Measurements from ENCODE around the gene LY6G6F. TPM values are rescaled to one million over a fixed set of nuclear protein-coding genes. Genes with fewer than 3 reads are reported as not detected.

The LY6G6F gene
- total RNA-seq, 1 donor from 2014 or later: not detected

DNA sequence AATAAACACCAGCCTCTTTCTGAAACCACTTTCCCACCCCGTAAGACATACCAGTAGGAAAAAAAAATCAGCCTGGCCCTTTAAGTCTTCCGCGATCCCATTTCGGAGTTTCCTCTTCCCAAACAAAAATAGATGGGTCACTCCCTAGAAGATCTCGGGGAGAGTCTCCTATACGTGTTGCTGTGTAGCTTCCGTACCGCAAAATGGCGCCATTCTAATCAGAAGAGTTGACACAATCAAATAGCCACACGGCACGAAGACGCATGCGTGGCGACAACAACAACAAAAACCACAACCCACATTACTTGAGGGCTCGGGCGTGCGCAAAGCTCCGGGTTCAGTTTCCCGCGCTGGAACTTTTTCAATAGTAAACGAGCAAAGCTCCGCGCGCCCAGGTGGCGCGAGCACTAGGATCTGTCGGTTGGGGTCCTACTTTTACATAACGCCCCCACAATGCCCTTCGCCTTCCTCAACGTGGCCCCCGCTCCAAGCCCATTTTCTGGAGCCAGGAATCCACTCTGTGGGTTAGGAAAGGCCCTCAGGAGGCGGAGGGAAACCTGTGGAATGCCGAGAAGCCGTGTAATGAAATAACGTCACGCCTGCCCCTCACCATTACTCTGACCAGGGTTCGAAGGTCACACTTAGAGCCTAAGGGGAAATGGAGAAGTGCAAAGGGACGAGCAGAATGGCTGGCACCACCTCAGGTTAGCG lies 41.7 kb upstream of the LY6G6F start, which contains the start of gene GPANK1:
TSS of gene GPANK1 (minus strand) at position 208 of the 711 bp plus-strand sequence. CDS start 519 bp downstream, outside the sequence.
- peak within 1 kb of the TSS; percentile 96 for H3K4me3 Mint-ChIP-seq
- H3K27me3 Mint-ChIP-seq: no peaks in the 10 kb centered on the region
- H3K36me3 Mint-ChIP-seq (ENCODE audit: low read depth): peaks cover 76% of the 10 kb centered on the region
- H3K4me1 Mint-ChIP-seq: peaks cover 57% of the 10 kb centered on the region
- no peaks in the 10 kb centered on the region for H3K9me3 Mint-ChIP-seq
- intact Hi-C loops (cut with micrococcal nuclease): loop anchor here (1.0 to 10.0 kb wide), 10 partner anchors 13 to 1190 kb away; partner anchors contain the start of genes ABHD16A, ATP6V1G2, BAG6 and CLIC1
- peak; percentile 97 for DNase-seq
- H3K27ac Mint-ChIP-seq: peak within 1 kb of the TSS; percentile 96

DNA sequence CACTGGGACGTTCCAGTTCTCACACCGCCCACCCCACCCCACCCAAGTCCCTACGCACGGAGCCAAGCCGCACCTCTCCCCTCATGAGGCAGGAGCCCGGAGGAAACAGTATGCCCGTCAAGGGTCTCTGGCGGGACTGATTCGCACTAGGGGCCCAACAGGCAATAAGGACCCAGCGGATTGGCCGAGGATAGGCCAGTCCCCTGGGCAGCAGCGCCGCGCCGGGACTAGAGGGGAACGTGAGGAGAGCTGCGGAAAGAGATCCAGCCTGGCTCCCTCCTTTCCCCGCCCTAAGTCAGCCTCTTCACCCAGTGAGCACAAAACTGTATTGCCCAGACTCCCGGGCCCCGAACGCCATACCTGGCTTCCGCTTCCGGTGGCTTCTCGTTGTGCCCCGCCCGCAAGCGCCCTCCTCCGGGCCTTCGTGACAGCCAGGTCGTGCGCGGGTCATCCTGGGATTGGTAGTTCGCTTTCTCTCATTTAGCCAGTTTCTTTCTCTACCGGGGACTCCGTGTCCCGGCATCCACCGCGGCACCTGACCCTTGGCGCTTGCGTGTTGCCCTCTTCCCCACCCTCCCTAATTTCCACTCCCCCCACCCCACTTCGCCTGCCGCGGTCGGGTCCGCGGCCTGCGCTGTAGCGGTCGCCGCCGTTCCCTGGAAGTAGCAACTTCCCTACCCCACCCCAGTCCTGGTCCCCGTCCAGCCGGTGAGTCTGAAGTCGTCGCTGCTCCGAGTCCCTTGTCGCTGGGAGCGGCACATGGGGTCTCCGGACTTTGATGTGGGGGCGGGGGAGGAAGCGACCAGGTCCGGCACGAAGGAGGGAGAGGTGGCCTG lies 40.9 kb upstream of the LY6G6F start, which contains the start of gene CSNK2B:
TSS of gene CSNK2B (plus strand) at position 580 of the 836 bp plus-strand sequence. CDS start 752 bp downstream, outside the sequence.
- Mint-ChIP-seq H3K27ac (peak within 1 kb of the TSS; percentile 96), H3K4me1 (peaks cover 58% of the 10 kb centered on the region), H3K36me3 (ENCODE audit: low read depth) (peaks cover 79% of the 10 kb centered on the region), H3K4me3 (peak within 1 kb of the TSS; percentile 96), H3K9me3 (no peaks in the 10 kb centered on the region), H3K27me3 (no peaks in the 10 kb centered on the region)
- DNase-seq: peak; percentile 99
- intact Hi-C loops (cut with micrococcal nuclease): loop anchor here (1.0 to 10.0 kb wide), 10 partner anchors 13 to 1189 kb away; partner anchors contain the start of genes ABHD16A, ATP6V1G2, BAG6 and CLIC1

DNA sequence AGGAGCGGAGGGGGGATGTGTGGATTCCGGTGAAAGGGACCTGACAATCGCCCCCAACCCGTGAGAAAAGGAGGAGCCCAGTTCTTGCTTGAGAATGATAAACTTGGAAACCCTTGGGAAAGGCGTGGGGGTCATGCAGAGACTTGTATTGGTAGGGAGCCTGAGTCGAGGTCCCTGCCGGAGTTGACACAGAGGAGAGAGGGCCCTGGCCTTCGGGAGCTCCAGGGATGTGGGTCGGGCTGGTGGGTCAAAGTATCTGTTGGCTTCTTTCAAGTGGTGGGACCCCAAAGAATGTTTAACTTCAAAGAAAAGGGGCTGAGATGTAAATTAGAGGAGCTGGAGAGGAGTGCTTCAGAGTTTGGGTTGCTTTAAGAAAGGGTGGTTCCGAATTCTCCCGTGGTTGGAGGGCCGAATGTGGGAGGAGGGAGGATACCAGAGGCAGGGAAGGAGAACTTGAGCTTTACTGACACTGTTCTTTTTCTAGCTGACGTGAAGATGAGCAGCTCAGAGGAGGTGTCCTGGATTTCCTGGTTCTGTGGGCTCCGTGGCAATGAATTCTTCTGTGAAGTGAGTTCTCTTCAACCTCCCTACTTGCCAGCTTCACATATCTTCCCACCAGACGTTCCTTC lies 40.2 kb upstream of the LY6G6F start:
- Mint-ChIP-seq H3K9me3 (no peaks in the 10 kb centered on the region), H3K4me1 (peaks cover 53% of the 10 kb centered on the region), H3K4me3 (peak overlapping the region; percentile 96), H3K36me3 (ENCODE audit: low read depth) (peaks cover 79% of the 10 kb centered on the region), H3K27me3 (no peaks in the 10 kb centered on the region), H3K27ac (peak overlapping the region; percentile 96)
- DNase-seq: peak; percentile 66
- intact Hi-C loops (cut with micrococcal nuclease): loop anchor here (10.0 kb wide), 1 partner anchor 1188 kb away; the partner anchor contains the start of genes PSMB9 and TAP1

DNA sequence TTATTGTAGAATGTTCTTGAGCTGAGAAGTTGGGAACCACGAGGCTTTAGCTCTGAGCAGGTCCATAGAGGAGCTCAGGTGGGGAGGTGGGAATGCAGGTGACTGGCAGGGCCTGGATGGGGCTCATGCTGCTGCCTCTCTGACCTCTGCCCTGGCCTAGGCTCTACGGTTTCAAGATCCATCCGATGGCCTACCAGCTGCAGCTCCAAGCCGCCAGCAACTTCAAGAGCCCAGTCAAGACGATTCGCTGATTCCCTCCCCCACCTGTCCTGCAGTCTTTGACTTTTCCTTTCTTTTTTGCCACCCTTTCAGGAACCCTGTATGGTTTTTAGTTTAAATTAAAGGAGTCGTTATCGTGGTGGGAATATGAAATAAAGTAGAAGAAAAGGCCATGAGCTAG lies 37.0 kb upstream of the LY6G6F start, which contains the start of gene LY6G5B:
TSS of gene LY6G5B (plus strand) at position 301 of the 400 bp plus-strand sequence. CDS start 975 bp downstream, outside the sequence.
- no peak within 1 kb of the TSS for H3K27ac Mint-ChIP-seq
- DNase-seq: no peak
- no peak within 1 kb of the TSS for H3K4me3 Mint-ChIP-seq
- intact Hi-C loops (cut with micrococcal nuclease): loop anchor here (10.0 kb wide), 1 partner anchor 1185 kb away; the partner anchor contains the start of genes PSMB9 and TAP1
- H3K36me3 Mint-ChIP-seq (ENCODE audit: low read depth): peaks cover 73% of the 10 kb centered on the region
- peaks cover 30% of the 10 kb centered on the region for H3K4me1 Mint-ChIP-seq
- no peaks in the 10 kb centered on the region for H3K27me3 Mint-ChIP-seq
- H3K9me3 Mint-ChIP-seq: no peaks in the 10 kb centered on the region

DNA sequence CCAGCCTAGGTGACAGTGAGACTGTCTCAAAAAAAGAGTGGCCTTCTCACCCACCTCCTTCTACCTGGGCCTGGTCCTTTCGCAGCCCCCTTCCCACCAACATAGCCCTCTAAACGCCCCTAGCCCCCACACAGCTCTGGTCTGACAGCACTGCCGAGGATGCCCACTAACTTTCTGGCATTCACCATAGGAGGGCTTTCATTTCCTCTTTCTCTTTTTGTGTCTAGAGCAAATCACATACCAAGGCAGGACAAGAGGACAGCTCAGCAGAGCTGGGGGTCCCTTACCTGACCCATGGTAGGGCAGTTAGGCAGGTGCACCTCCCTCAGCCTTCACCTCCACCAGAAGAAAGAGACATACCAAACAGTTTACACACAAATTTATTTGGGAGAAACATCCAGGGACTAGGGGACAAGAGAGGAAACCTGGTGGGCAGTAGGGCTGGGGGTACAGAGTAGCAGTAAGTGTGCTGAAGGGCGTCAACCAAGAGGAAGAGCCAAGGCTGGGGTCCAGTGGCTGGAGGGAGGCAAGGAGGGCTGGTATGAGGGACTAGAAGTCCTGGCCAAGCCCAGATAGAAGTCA lies 30.3 kb upstream of the LY6G6F start:
- Mint-ChIP-seq H3K36me3 (ENCODE audit: low read depth) (peaks cover 20% of the 10 kb centered on the region), H3K27ac (no peak overlapping the region), H3K27me3 (no peaks in the 10 kb centered on the region), H3K4me3 (no peak overlapping the region), H3K4me1 (peaks cover 22% of the 10 kb centered on the region), H3K9me3 (no peaks in the 10 kb centered on the region)
- no peak for DNase-seq
- intact Hi-C loops (cut with micrococcal nuclease): no loop called here

DNA sequence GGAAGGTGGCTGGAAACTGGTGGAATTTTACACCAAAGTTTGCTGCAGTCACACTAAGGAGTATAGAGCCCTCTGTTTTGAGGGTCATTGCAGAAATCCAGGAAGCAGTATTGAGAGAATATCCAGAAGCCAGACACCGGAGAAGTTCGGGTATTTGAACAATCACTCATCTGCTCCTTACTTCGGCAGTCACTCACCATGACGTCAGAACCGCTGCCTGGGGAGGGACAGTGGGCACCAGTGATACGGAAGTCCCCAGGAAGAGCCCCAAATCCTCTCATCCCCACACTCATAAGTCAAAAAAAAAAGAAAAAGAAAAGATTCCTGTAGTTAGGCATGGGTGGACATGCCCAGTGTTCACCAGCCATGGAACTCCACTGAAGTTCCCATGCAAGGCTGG lies 29.8 kb upstream of the LY6G6F start:
- intact Hi-C loops (cut with micrococcal nuclease): no loop called here

DNA sequence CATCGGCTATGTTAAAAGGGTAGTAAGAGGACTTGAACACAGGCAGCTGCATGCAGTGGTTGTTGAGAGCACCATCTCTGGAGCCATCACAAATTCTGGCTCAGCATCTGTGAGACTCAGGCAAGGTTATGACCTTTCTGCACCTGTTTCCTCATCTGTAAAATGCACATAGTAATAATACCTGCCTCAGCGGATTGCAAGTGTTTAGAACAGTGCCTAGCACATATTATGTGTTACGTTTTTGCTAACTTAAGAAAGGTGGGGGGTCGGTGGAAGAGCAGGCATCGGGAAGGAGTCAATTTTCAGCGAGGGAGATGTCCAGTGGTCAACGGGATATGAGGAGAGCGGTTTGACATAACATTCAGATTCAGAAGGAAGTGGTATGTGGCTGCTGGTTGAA lies 28.7 kb upstream of the LY6G6F start:
- H3K9me3 Mint-ChIP-seq: no peaks in the 10 kb centered on the region
- H3K27me3 Mint-ChIP-seq: no peaks in the 10 kb centered on the region
- peaks cover 6% of the 10 kb centered on the region for H3K36me3 Mint-ChIP-seq (ENCODE audit: low read depth)
- H3K4me3 Mint-ChIP-seq: no peak overlapping the region
- peaks cover 25% of the 10 kb centered on the region for H3K4me1 Mint-ChIP-seq
- no peak for DNase-seq
- no peak overlapping the region for H3K27ac Mint-ChIP-seq
- intact Hi-C loops (cut with micrococcal nuclease): no loop called here

More for the DNA sequence above, 29.8 kb upstream of the LY6G6F start:
- no peak for DNase-seq
- Mint-ChIP-seq H3K27ac (no peak overlapping the region), H3K36me3 (ENCODE audit: low read depth) (peaks cover 15% of the 10 kb centered on the region), H3K9me3 (no peaks in the 10 kb centered on the region), H3K27me3 (no peaks in the 10 kb centered on the region), H3K4me1 (peaks cover 25% of the 10 kb centered on the region), H3K4me3 (no peak overlapping the region)

DNA sequence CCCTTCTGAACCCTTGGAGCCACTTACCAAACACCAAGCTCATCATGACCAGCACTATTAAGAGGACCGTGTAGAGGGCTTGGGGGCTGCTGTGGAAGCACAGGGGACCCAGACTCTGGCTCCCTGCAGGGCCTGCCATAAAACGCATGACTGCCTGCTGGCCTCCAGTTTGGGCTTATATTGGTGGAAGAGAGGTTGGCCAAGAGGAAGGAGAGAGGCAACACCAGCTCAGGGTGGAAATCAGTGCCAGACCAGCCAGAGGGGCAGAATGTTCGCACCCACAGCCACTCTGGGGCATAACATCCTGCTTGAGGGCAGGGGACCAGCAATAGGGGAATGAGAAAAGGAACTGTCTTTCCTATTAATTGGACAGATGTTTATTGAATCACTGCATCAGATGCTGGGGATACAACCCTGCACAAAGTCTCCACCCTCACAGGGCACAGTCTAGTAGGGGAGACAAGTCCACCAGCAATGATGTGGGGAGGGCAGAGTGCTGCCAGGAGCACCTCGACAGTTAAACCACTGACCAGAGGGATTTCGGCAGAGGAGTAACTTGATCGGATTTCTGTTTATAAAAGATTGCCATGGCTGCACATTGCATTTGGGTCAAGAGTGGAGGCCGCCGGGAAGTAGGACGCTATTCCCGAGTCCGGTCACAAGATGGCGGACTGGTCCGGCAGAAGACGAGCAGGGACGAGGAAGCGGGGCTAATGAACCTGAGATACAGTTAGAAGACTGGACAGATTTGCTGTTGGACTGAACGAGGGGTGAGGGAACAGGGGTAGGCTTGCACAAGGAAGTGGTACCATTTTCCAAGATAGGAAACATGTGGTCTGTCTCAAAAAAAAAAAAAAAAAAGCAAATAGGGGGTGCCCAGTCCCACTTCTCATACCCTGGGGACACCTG lies 26.2 kb upstream of the LY6G6F start, which contains the start of gene LY6G5C:
TSS of gene LY6G5C (minus strand) at position 842 of the 909 bp plus-strand sequence. CDS start at position 148, 694 bp downstream.
- intact Hi-C loops (cut with micrococcal nuclease): loop anchor here (1.0 to 2.0 kb wide), 5 partner anchors 15 to 150 kb away; partner anchors contain the start of gene ABHD16A
- peaks cover under 1% of the 10 kb centered on the region for H3K36me3 Mint-ChIP-seq (ENCODE audit: low read depth)
- H3K4me1 Mint-ChIP-seq: peaks cover 25% of the 10 kb centered on the region
- H3K27ac Mint-ChIP-seq: peak within 1 kb of the TSS; percentile 82
- H3K4me3 Mint-ChIP-seq: peak within 1 kb of the TSS; percentile 83
- peak; percentile 89 for DNase-seq
- H3K27me3 Mint-ChIP-seq: no peaks in the 10 kb centered on the region
- no peaks in the 10 kb centered on the region for H3K9me3 Mint-ChIP-seq

DNA sequence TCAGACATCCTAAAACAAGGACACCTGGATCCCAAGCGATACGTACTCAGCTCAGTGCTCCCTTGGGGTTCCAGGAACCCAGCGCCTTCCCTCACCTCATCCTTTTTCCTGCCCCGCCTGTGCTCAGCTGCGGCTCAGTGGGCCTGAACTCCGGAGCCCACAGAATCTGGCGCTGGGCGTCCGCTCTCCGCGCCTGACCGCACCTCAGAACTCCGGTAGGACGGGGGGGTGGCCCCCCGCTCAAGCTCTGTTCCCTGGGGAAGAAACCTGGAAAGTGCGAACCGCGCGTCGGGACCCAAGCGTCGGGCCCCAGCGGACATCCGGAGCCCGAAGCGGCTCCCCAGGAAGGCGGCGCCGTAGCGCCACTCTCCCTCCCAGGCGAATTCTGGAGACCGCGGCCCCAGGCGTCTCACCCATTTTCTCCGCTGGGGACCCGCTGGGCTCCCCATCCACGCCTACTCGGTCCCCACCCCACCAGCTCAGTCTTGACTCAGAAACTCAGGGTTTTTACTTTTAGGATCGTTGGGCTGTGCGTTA lies 25.5 kb upstream of the LY6G6F start:
- Mint-ChIP-seq H3K36me3 (ENCODE audit: low read depth) (peaks cover 5% of the 10 kb centered on the region), H3K27me3 (no peaks in the 10 kb centered on the region), H3K27ac (peak overlapping the region; percentile 82), H3K9me3 (no peaks in the 10 kb centered on the region), H3K4me3 (peak overlapping the region; percentile 83), H3K4me1 (peaks cover 25% of the 10 kb centered on the region)
- DNase-seq: peak; percentile 82
- intact Hi-C loops (cut with micrococcal nuclease): loop anchor here (2.0 kb wide), 2 partner anchors 22 to 58 kb away; partner anchors contain the start of gene ABHD16A

DNA sequence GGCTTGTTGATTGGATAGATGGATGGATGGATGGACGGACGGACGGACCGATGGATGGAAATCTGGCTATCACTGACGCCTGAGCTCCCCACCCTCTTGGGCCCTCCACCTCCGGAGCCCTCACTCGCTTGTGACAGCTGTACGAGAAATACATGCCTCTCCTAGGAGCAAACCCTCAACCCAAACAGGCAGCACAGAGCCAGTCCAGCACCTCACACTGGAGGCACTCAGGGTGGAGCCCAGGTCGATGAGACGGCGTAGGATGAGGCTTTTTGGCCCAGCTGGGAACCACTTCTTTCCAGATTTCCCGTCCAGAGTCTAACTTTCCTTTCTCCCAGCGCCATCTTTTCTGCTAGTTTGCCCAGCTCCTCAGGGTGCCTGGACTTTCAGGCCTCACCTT lies 23.1 kb upstream of the LY6G6F start:
- H3K4me1 Mint-ChIP-seq: peaks cover 22% of the 10 kb centered on the region

DNA sequence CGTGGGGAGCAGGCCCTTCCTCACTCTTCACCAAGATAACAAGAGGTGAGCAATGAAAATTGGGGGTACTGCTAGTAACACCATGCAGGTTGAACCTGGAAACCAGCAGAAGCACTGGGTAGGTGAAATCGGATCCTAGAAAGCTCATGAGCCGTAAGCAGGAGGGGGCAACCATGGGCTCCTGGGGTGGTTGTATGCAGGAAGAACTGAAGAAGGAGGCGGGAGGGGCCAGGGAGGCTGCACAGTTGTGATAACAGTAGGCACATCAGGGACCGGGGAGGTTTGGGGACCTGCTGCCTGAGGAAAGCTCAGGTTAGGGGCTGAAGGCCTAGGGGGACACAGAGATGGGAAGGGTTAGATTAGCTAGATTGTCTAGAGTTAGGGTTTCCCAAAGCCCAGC lies 20.2 kb upstream of the LY6G6F start:
- peak overlapping the region; percentile 4 for H3K27ac Mint-ChIP-seq
- peaks cover 6% of the 10 kb centered on the region for H3K4me1 Mint-ChIP-seq
- no peaks in the 10 kb centered on the region for H3K27me3 Mint-ChIP-seq
- no peaks in the 10 kb centered on the region for H3K9me3 Mint-ChIP-seq
- intact Hi-C loops (cut with micrococcal nuclease): no loop called here
- H3K36me3 Mint-ChIP-seq (ENCODE audit: low read depth): peaks cover 35% of the 10 kb centered on the region
- no peak for DNase-seq
- no peak overlapping the region for H3K4me3 Mint-ChIP-seq

More for the DNA sequence above, 23.1 kb upstream of the LY6G6F start:
- H3K4me3 Mint-ChIP-seq: no peak overlapping the region
- intact Hi-C loops (cut with micrococcal nuclease): no loop called here
- no peak for DNase-seq
- H3K9me3 Mint-ChIP-seq: no peaks in the 10 kb centered on the region
- no peaks in the 10 kb centered on the region for H3K27me3 Mint-ChIP-seq
- H3K36me3 Mint-ChIP-seq (ENCODE audit: low read depth): peaks cover 20% of the 10 kb centered on the region
- H3K27ac Mint-ChIP-seq: no peak overlapping the region

DNA sequence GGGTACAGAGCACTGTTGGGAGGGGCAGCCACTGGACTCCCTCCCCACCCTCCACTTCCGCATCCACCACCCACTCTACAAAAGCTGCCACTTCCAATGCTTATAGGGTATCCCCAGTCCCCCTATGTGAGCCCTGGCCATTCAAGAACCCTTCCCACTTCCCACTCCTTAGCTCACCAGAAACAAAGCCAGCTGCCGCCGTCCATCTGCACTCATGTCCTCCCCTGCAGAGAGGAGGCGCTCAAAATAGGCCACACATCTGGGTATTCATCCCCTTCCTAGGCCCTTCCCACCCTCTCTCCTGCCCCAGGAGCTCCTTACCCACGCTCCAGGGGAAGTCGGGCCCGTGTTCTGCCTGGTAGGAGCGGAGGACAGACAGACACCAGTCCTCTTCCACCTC lies 19.3 kb upstream of the LY6G6F start:
- H3K9me3 Mint-ChIP-seq: no peaks in the 10 kb centered on the region
- H3K4me1 Mint-ChIP-seq: peaks cover 4% of the 10 kb centered on the region
- no peak overlapping the region for H3K27ac Mint-ChIP-seq
- H3K36me3 Mint-ChIP-seq (ENCODE audit: low read depth): peaks cover 37% of the 10 kb centered on the region
- H3K4me3 Mint-ChIP-seq: no peak overlapping the region
- no peaks in the 10 kb centered on the region for H3K27me3 Mint-ChIP-seq
- intact Hi-C loops (cut with micrococcal nuclease): no loop called here
- no peak for DNase-seq
